ENCODE data around the gene ZNF784.
A peak's percentile ranks its signal among the peaks of the same experiment; 100 is the strongest.

The ZNF784 gene

GRCh38 chr19:55609326-55609725, 15.0 kb downstream of the ZNF784 start:
- TF ChIP-seq ZNF362 (tag by site-specific recombination; IDR thresholded peaks at IDR 0.05) (no peak), PRDM1 (tag by site-specific recombination; IDR thresholded peaks at IDR 0.05) (no peak), ZNF398 (tag by site-specific recombination; IDR thresholded peaks at IDR 0.05) (no peak), OSR2 (tag by site-specific recombination; IDR thresholded peaks at IDR 0.05) (no peak), ZNF37A (tag by site-specific recombination; IDR thresholded peaks at IDR 0.05) (no peak), ZNF324 (tag by site-specific recombination; IDR thresholded peaks at IDR 0.05) (no peak), ZNF169 (tag by site-specific recombination; IDR thresholded peaks at IDR 0.05) (no peak), ZBTB1 (tag by site-specific recombination; IDR thresholded peaks at IDR 0.05) (no peak), MEIS1 (CRISPR knock-in tag; IDR thresholded peaks at IDR 0.05; ENCODE audit: borderline replicate concordance) (no peak), ZFHX2 (tag by site-specific recombination; conservative IDR thresholded peaks at IDR 0.05) (no peak)
- POLR2A ChIA-PET = interaction anchor here (0.9 kb wide), 1 partner anchor 10 kb away, joined by 4 read pairs; the partner anchor contains the start of gene FIZ1
- CTCF ChIA-PET = interaction anchor here (0.6 to 1.8 kb wide), 3 partner anchors 9 to 106 kb away, joined by 3 to 8 read pairs (median 4); partner anchors contain the start of gene ZNF784
- Histone ChIP-seq H3K4me1 (ENCODE audit: control insufficient read depth, insufficient read depth, low read length) (peaks cover 5% of the 10 kb centered on the region; the same call in 1 of the 2 replicates), H3K4me3 (ENCODE audit: low read depth, low read length) (no peak overlapping the region), H3K27ac (ENCODE audit: extremely low read depth, low read depth, low read length) (no peak overlapping the region), H3K36me3 (ENCODE audit: control insufficient read depth in 2 of 2, insufficient read depth in 1 of 2, low read length in 2 of 2) (peaks cover 17 to 30% of the 10 kb centered on the region in 2 experiments; a peak in 2 of 3 replicates), H3K9me3 (ENCODE audit: control insufficient read depth, insufficient read depth, low read depth, low read length) (no peaks in the 10 kb centered on the region)

GRCh38 chr19:55606817-55607216, 17.5 kb downstream of the ZNF784 start:
- Histone ChIP-seq H3K4me3 (ENCODE audit: low read depth, low read length) (no peak overlapping the region), H3K4me1 (ENCODE audit: control insufficient read depth, insufficient read depth, low read length) (peaks cover 5% of the 10 kb centered on the region; the same call in 1 of the 2 replicates), H3K36me3 (ENCODE audit: control insufficient read depth in 2 of 2, insufficient read depth in 1 of 2, low read length in 2 of 2) (peaks cover 17 to 29% of the 10 kb centered on the region in 2 experiments; a peak in 2 of 3 replicates), H3K27ac (ENCODE audit: extremely low read depth, low read depth, low read length) (peak overlapping the region; percentile 88; the same call in 1 of the 2 replicates), H3K9me3 (ENCODE audit: control insufficient read depth, insufficient read depth, low read depth, low read length) (no peaks in the 10 kb centered on the region)
- peak; percentile 48; the same call in 1 of the 2 replicates for TF ChIP-seq ZNF623 (tag by site-specific recombination; IDR thresholded peaks at IDR 0.05)
- peak; percentile 86 for TF ChIP-seq ZNF664 (tag by site-specific recombination; IDR thresholded peaks at IDR 0.05)
- no peak for TF ChIP-seq ZNF423 (tag by site-specific recombination; IDR thresholded peaks at IDR 0.05)
- CTCF ChIA-PET = interaction anchor here (0.6 to 3.1 kb wide), 38 partner anchors 9 to 1738 kb away, joined by 3 to 50 read pairs (median 4); partner anchors contain the start of genes SBK2, ZNF579 and ZNF784
- POLR2A ChIA-PET = interaction anchor here (1.0 to 4.5 kb wide), 10 partner anchors 15 to 446 kb away, joined by 3 to 75 read pairs (median 4); partner anchors contain the start of genes ISOC2, ZNF628 and ZNF784

- ChIA-PET POLR2A (interaction anchor here (0.6 to 4.5 kb wide), 17 partner anchors 15 to 489 kb away, joined by 3 to 75 read pairs (median 4); partner anchors contain the start of genes ISOC2, PPP1R12C, UBE2S and ZNF579), CTCF (interaction anchor here (0.5 to 3.1 kb wide), 39 partner anchors 9 to 1738 kb away, joined by 3 to 50 read pairs (median 4); partner anchors contain the start of genes ISOC2, SBK2, ZNF579 and ZNF784)
- H3K27ac ChIP-seq (ENCODE audit: extremely low read depth, low read depth, low read length) = peak overlapping the region; percentile 88; the same call in 1 of the 2 replicates
- TF ChIP-seq PBX3 (CRISPR knock-in tag; IDR thresholded peaks at IDR 0.05) (0 out of 2 replicates have a peak, but pooled peaks have one; percentile 66), ZNF350 (tag by site-specific recombination; IDR thresholded peaks at IDR 0.05) (no peak), ZNF692 (tag by site-specific recombination; IDR thresholded peaks at IDR 0.05) (0 out of 2 replicates have a peak, but pooled peaks have one; percentile 11), PRDM6 (tag by site-specific recombination; IDR thresholded peaks at IDR 0.05) (no peak), ZNF138 (tag by site-specific recombination; IDR thresholded peaks at IDR 0.05; ENCODE audit: borderline replicate concordance) (no peak), SCRT2 (tag by site-specific recombination; IDR thresholded peaks at IDR 0.05) (peak; percentile 93), ZNF335 (tag by site-specific recombination; conservative IDR thresholded peaks at IDR 0.05) (peak; percentile 97), SCRT1 (tag by site-specific recombination; IDR thresholded peaks at IDR 0.05; ENCODE audit: borderline replicate concordance) (peak; percentile 79), ZIC2 (tag by site-specific recombination; IDR thresholded peaks at IDR 0.05) (peak; percentile 39; the same call in 1 of the 2 replicates), ZNF292 (tag by site-specific recombination; IDR thresholded peaks at IDR 0.05; ENCODE audit: borderline replicate concordance, low read depth) (no peak), ZNF394 (tag by site-specific recombination; IDR thresholded peaks at IDR 0.05; ENCODE audit: borderline replicate concordance) (0 out of 2 replicates have a peak, but pooled peaks have one; percentile 1)
Observed at GRCh38 chr19:55606471-55606787, 17.9 kb downstream of the ZNF784 start.

More at GRCh38 chr19:55606471-55606787, 17.9 kb downstream of the ZNF784 start:
- Histone ChIP-seq H3K9me3 (ENCODE audit: control insufficient read depth, insufficient read depth, low read depth, low read length) (no peaks in the 10 kb centered on the region), H3K36me3 (ENCODE audit: control insufficient read depth in 2 of 2, insufficient read depth in 1 of 2, low read length in 2 of 2) (peaks cover 17 to 27% of the 10 kb centered on the region in 2 experiments; a peak in 2 of 3 replicates), H3K4me1 (ENCODE audit: control insufficient read depth, insufficient read depth, low read length) (peaks cover 5% of the 10 kb centered on the region; the same call in 1 of the 2 replicates), H3K4me3 (ENCODE audit: low read depth, low read length) (peak overlapping the region; percentile 97)
